ENCODE measurements around the gene ANTXRL.

DNA sequence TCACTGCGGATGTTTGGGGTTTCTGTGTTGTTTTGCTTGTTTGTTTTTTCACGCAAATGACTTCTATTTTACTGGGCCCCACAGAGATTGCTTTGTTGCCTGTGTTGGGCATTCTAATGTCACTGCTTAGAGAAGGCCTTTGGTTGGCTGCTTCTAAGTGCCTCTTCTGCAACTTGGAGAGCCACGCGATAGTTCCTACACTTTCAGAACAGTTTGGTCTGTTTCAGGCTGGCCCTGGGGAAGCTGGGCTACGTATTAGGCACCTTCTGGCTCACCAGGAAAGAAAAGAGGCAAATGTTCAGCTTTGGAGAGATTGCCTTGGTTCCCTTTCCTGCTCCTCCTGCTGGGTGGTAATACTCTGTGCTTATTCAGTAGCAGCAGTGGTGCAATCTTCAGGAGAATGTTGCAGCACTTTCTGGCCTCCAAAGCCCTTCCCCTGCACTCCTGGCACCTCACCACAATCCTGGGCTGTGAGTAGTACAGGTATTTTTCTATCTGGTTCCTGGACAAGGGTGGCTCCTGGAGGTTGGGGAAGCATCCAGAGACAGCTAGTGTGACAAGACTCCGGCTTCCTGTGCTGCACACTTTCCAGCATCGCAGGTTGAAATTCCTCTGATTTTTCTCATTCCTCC lies 1.2 kb downstream of the ANTXRL start:
- TF ChIP-seq, protein P1, sequence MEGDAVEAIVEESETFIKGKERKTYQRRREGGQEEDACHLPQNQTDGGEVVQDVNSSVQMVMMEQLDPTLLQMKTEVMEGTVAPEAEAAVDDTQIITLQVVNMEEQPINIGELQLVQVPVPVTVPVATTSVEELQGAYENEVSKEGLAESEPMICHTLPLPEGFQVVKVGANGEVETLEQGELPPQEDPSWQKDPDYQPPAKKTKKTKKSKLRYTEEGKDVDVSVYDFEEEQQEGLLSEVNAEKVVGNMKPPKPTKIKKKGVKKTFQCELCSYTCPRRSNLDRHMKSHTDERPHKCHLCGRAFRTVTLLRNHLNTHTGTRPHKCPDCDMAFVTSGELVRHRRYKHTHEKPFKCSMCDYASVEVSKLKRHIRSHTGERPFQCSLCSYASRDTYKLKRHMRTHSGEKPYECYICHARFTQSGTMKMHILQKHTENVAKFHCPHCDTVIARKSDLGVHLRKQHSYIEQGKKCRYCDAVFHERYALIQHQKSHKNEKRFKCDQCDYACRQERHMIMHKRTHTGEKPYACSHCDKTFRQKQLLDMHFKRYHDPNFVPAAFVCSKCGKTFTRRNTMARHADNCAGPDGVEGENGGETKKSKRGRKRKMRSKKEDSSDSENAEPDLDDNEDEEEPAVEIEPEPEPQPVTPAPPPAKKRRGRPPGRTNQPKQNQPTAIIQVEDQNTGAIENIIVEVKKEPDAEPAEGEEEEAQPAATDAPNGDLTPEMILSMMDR (IDR thresholded peaks at IDR 0.05): no peak
- no peak for TF ChIP-seq POLR2AphosphoS5 (IDR thresholded peaks at IDR 0.05)
- no peak for TF ChIP-seq POLR2A (IDR thresholded peaks at IDR 0.05)

Data from transverse colon (tissue), 4 donors.